ENCODE measurements around the gene COA3. TPM values are rescaled to one million over a fixed set of nuclear protein-coding genes. Genes with fewer than 3 reads are reported as not detected.

Gene COA3
- total RNA-seq, 1 experiment from 2014 or later = 122 TPM

DNA sequence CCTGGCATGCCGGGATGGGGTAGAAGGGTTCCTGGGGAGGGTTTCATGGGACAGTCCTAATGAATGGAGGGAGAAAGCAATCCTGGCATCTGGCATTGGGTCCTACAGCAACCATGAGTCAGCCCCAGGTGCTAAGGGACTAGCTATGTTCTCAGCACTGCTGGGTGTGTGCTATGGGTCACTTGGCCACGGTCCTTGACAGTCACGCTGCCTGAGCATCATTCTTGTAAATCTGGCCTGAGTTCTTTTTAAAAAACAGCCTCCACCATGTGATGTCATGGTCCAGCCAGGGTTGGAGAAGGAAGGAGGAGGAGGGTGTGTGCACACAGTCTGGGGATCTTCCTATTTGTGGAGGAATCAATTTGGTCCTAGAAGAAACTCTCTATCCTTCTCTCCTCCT lies 43.7 kb downstream of the COA3 start:
- peak; percentile 86 for DNase-seq (ENCODE audit: low spot score)

DNA sequence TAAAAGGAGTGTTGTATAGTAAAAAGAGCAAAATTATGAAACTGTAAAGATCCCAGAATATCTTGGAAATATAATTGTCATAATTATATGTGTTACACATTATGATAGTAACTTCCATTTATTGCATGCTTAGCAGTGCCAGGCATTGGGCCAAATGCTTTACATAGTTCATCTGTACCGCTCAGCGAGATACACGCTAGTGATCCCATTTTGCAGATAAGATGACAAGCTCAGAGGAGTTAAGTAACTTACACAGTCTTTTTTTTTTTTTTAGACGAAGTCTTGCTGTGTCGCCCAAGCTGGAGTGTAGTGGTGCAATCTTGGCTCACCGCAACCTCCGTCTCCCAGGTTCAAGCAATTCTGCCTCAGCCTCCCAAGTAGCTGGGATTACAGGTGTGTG lies 46.9 kb downstream of the COA3 start:
- no peak for DNase-seq (ENCODE audit: low spot score)

DNA sequence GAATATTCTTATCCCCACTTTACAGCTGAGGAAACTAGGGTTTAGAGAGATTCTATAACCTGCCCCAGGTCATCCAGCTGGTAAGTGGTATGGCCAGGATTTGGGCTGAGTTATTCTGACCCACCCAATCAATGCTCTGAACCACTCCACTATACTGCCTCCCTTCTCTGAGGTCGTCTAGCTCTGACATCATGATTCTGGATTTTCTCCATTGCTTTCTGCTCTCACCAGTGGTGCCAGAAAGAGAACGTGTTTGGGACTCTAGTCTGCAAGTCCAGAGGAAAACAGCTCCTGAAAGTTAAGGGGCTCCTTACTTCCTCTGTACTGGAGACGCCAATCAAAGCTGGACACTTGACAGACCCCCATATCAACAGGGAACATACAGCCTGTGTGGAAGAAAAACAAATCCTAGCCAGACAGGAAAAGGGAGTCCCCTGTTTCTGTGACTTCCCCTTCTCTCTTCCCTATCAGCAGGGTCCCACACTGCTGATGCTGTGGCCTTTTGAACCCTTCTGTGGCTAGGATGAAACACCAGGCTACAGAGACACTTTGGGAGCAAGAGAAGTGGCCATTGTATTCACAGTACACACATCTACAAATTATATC lies 47.7 kb downstream of the COA3 start:
- no peak for DNase-seq (ENCODE audit: low spot score)

DNA sequence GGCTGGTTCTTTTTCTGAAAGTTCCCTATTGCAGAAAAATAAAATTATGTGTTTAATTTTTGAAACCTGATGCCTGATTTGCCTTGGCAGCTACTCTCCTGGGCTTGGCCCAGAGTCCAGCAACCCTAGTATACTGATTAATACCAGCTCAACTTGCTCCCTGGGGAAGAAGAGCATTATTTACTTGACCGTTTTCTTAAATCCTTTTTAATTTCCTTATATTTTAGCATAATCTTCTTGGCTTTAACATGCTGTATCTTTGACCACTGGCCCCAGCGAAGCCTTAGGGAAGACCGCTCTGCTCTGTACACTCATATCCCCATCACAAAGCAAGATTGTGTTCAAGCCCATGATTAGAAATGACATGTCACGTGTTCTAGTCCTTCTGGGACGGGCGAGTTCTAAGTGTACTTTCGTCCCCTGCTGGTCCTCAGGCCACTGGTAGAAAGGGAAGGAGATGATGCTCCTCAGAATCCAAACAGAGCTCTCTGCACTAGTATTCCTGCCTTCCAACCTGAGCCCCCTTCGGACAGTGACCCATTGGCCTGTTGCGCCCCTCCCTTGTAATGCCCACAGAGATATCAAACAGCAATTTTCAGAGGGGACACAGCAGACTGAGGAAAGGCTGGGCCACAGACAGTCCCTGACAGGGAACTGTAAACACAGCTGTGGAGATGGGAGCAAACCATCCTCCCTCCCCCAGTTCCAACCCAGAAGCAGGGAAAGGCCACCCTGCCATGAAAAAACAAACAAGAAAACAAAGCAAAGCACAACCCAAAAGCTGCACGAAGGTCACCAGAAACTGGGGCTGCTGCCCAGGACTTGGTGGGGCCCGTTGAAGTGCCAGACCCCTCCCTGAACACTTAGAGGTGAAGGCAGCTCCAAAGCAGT lies 49.4 kb downstream of the COA3 start:
- no peak for DNase-seq (ENCODE audit: low spot score)

DNA sequence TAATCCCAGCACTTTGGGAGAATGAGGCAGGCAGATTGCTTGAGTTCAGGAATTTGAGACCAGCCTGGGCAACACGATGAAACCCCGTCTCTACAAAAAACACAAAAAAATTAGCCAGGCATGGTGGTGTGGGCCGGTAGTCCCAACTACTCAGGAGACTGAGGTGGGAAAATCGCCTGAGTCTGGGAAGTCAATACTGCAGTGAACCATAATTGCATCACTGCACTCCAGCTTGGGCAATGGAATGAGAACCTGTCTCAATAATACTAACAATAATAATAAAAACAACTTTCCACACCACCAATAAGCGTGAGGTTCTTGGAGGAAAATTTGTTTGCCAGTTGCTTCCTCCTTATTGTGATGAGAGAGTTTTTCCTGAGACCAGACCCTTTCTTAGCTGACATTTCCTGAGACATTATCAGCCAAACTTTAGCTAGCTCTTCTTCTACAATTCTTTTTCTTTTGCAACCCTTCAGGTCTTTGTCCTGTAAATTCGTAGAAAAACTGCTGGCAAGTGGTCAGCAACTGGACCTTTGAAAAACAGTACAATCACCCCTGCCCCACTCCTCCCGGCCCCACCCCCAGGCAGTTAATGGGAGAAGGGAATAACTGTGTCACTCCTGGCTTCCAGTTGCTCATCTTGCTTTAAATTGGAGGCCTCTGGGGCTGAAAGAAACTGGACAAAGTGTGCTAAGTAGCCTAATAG lies 50.1 kb downstream of the COA3 start:
- DNase-seq (ENCODE audit: low spot score) = no peak

Other genes with a start within 250 kb of the COA3 start
- gene HSD17B1, start 245.8 kb downstream of the COA3 start, total RNA-seq (2014; rRNA removed; shearing (Covaris generic)) = 1.3 and 1.6 TPM in 2 replicates
- 53.9 and 63.6 TPM in 2 replicates for gene COASY, start 236.6 kb downstream of the COA3 start, total RNA-seq (2014; rRNA removed; shearing (Covaris generic))
- gene MLX, start 231.6 kb downstream of the COA3 start, total RNA-seq (2014; rRNA removed; shearing (Covaris generic)) = 47.1 and 52.9 TPM in 2 replicates
- 21.4 and 29.9 TPM in 2 replicates for gene PSMC3IP, start 221.0 kb downstream of the COA3 start, total RNA-seq (2014; rRNA removed; shearing (Covaris generic))
- gene RETREG3, start 189.3 kb downstream of the COA3 start, total RNA-seq (2014; rRNA removed; shearing (Covaris generic)) = 62.3 and 63.0 TPM in 2 replicates
- 157 and 159 TPM in 2 replicates for gene TUBG1, start 189.0 kb downstream of the COA3 start, total RNA-seq (2014; rRNA removed; shearing (Covaris generic))
- gene TUBG2, start 139.4 kb downstream of the COA3 start, total RNA-seq (2014; rRNA removed; shearing (Covaris generic)) = 21.8 and 34.1 TPM in 2 replicates
- gene PLEKHH3, start 121.7 kb downstream of the COA3 start, total RNA-seq (2014; rRNA removed; shearing (Covaris generic)) = 32.8 and 37.0 TPM in 2 replicates
- 2.7 and 3.6 TPM in 2 replicates for gene CCR10, start 116.9 kb downstream of the COA3 start, total RNA-seq (2014; rRNA removed; shearing (Covaris generic))
- gene CNTNAP1, start 116.2 kb downstream of the COA3 start, total RNA-seq (2014; rRNA removed; shearing (Covaris generic)) = 19.2 and 20.8 TPM in 2 replicates
- 7.2 and 10.3 TPM in 2 replicates for gene EZH1, start 53.7 kb downstream of the COA3 start, total RNA-seq (2014; rRNA removed; shearing (Covaris generic))
- not detected in 2 replicates for gene RAMP2, start 37.5 kb downstream of the COA3 start, total RNA-seq (2014; rRNA removed; shearing (Covaris generic))
- gene VPS25, start 25.3 kb downstream of the COA3 start, total RNA-seq (2014; rRNA removed; shearing (Covaris generic)) = 174 and 181 TPM in 2 replicates
- 0.34 and 0.50 TPM in 2 replicates for gene WNK4, start 18.1 kb downstream of the COA3 start, total RNA-seq (2014; rRNA removed; shearing (Covaris generic))
- 0.03 and 0.29 TPM in 2 replicates for gene CNTD1, start 157 bp upstream of the COA3 start, total RNA-seq (2014; rRNA removed; shearing (Covaris generic))
- 113 and 134 TPM in 2 replicates for gene BECN1, start 25.6 kb upstream of the COA3 start, total RNA-seq (2014; rRNA removed; shearing (Covaris generic))
- 185 and 217 TPM in 2 replicates for gene PSME3, start 34.7 kb upstream of the COA3 start, total RNA-seq (2014; rRNA removed; shearing (Covaris generic))
- gene AOC2, start 45.9 kb upstream of the COA3 start, total RNA-seq (2014; rRNA removed; shearing (Covaris generic)) = 0.10 TPM in 1 of 2 replicates, not detected in the other
- 0.09 and 0.41 TPM in 2 replicates for gene AOC3, start 52.5 kb upstream of the COA3 start, total RNA-seq (2014; rRNA removed; shearing (Covaris generic))
- gene G6PC1, start 102.1 kb upstream of the COA3 start, total RNA-seq (2014; rRNA removed; shearing (Covaris generic)) = not detected in 2 replicates
- gene AARSD1, start 165.8 kb upstream of the COA3 start, total RNA-seq (2014; rRNA removed; shearing (Covaris generic)) = 37.4 and 42.1 TPM in 2 replicates
- 0.41 and 0.43 TPM in 2 replicates for gene PTGES3L, start 181.4 kb upstream of the COA3 start, total RNA-seq (2014; rRNA removed; shearing (Covaris generic))
- gene RUNDC1, start 181.9 kb upstream of the COA3 start, total RNA-seq (2014; rRNA removed; shearing (Covaris generic)) = 7.4 and 8.5 TPM in 2 replicates
- gene RPL27, start 199.7 kb upstream of the COA3 start, total RNA-seq (2014; rRNA removed; shearing (Covaris generic)) = 1,148 and 1,169 TPM in 2 replicates
- 79.5 and 84.2 TPM in 2 replicates for gene IFI35, start 208.1 kb upstream of the COA3 start, total RNA-seq (2014; rRNA removed; shearing (Covaris generic))
- gene VAT1, start 223.7 kb upstream of the COA3 start, total RNA-seq (2014; rRNA removed; shearing (Covaris generic)) = 362 and 414 TPM in 2 replicates
- gene RND2, start 226.5 kb upstream of the COA3 start, total RNA-seq (2014; rRNA removed; shearing (Covaris generic)) = 0.05 TPM in 1 of 2 replicates, not detected in the other

All from A172 (cell line).